Hematopoietic multipotent progenitor cell treated with erythropoietin and hydrocortisone succinate and interleukin-3 and kit ligand, for 4 days (in vitro differentiated cells): Measurements from ENCODE around the gene ARHGAP10.

ENCODE experiments used
- DNase-seq: peaks from one replicate; pipeline ENCODE4 v3.0.0-alpha.2; 2015

Gene ARHGAP10

DNA sequence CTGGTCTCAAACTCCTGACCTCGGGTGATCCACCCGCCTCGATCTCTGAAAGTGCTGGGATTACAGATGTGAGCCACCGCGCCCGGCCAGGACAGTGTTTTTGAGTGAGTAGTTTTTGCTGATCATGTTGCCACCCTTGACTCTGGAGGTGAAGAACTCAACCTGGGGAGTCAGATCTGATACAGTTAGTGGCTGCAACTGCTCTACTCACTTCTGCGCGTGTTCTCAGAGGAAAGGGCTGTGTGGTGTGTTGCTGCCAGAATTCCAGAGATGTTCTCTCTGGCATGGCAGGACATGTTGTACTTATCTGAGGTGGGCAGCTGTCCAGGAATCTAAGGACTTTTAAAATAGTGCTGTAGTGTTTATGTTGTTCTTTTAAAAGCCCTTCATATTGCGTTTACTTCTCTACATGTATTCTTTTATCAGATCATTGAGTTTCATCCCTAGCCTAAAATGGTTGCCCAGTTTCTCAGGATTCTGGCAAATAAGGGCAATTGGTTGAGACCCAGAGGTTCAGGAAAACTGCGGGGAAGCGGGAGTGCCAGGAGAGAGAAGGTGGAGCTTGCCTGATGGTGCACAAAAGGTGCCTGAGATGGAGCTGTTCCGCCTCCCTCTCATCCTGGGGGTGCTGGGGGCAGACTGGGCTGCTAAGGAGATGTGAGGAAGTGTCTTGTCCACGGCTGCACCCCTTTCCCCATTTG lies 97.7 kb downstream of the ARHGAP10 start:
- DNase-seq, result no peak

DNA sequence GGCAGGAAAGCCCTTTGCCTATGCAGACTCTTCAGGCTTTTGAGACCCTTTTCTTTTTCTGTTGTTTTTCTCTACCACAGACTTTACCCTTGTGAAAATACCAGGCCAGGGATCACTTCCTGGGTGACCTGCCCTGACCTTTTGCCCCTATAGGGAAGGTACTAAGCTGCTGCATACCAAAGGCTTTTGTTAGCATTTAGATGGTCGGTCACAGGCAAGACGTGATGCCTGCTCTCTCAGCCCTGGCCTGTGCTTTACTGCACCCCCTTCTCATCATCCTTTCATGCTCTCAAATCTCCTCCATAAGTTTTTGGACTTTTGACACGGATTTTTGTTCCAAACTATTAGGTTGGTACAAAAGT lies 98.2 kb downstream of the ARHGAP10 start:
- DNase-seq, result no peak

DNA sequence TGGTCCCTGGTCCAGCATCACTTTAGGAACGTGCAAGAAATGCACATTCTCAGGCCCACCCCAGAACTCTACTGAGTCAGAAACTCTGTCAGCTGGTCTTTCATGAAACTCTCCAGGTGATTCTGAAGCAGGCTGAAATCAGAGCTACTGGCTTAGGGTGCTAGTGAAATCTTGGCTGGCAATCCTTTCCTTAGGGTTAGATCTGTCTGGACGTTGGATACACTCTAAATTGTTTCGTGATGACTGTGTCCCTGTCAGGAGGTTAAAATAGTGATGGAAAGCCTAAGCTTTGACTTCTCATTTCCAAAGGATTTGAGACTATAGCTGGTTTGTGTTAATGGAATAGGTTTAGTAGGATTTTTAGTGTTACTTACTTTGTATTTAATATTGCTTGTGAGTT lies 99.1 kb downstream of the ARHGAP10 start:
- no peak for DNase-seq

GRCh38 chr4:147831551-147832171 lies 99.8 kb downstream of the ARHGAP10 start:
- peak; percentile 40 for DNase-seq

GRCh38 chr4:147833254-147833653 lies 101.4 kb downstream of the ARHGAP10 start:
- no peak for DNase-seq

GRCh38 chr4:147833741-147834140 lies 101.9 kb downstream of the ARHGAP10 start:
- no peak for DNase-seq

- no peak for DNase-seq
Observed at GRCh38 chr4:147834480-147834879, 102.6 kb downstream of the ARHGAP10 start.

DNA sequence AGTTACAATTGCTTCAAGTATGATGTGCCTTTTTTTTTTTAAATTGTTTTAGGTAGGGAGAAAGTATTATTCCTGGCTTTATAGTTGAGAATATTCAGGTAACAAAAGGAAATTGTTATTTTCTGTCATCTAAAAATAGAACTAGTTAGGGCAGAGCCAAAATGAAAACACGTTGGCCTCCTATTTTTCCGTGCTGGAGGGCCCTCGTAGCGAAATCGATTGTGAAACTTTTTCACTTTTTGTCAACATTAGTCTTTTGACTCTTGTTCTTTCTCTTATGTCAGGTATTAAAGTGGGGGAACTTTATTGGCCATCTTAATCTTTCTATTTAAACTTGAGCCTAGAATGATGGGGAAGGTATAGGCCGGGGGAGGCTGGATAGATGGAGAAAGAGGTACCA lies 104.9 kb downstream of the ARHGAP10 start:
- DNase-seq, result no peak

DNA sequence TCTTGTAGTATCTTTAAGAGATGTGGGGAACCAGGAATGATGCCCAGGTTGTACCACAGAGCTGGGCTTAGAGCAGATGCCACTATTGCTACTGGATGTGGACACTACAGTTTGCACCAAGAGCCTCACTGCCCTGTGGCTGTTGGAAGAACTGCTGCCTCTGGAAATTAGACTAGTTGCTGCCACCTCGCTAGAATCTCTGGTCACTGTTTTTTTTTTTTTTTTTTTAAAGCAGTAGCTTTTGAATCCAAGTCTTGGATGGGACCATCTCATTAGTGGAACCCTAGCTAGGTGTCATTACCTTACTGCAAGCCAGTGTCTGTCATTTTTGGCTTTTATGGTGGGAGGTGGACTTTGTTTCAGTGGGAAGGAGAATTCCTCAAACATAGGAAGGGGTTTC lies 105.5 kb downstream of the ARHGAP10 start:
- DNase-seq, result peak; percentile 22

DNA sequence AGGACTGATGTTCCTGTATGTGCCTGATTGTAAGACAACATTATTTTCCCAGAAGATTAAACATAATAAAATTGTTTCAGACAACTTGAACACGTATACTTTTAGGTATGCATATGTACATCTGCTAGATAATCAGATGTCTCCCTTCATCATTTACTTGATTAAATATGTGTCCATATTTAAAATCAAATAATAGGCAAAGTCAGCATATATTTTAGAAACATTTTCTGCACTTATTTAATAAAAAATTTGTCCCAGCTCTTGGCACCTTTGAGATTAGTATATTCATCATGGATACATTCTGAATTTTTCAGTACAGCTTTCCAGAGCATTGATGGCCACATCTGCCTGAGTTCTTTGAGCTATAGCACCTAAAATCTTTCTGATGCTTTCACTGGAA lies 106.0 kb downstream of the ARHGAP10 start:
- DNase-seq, result no peak

GRCh38 chr4:147839200-147839599 lies 107.3 kb downstream of the ARHGAP10 start:
- no peak for DNase-seq

- DNase-seq, result no peak
Observed at GRCh38 chr4:147839663-147840062, 107.8 kb downstream of the ARHGAP10 start.

DNA sequence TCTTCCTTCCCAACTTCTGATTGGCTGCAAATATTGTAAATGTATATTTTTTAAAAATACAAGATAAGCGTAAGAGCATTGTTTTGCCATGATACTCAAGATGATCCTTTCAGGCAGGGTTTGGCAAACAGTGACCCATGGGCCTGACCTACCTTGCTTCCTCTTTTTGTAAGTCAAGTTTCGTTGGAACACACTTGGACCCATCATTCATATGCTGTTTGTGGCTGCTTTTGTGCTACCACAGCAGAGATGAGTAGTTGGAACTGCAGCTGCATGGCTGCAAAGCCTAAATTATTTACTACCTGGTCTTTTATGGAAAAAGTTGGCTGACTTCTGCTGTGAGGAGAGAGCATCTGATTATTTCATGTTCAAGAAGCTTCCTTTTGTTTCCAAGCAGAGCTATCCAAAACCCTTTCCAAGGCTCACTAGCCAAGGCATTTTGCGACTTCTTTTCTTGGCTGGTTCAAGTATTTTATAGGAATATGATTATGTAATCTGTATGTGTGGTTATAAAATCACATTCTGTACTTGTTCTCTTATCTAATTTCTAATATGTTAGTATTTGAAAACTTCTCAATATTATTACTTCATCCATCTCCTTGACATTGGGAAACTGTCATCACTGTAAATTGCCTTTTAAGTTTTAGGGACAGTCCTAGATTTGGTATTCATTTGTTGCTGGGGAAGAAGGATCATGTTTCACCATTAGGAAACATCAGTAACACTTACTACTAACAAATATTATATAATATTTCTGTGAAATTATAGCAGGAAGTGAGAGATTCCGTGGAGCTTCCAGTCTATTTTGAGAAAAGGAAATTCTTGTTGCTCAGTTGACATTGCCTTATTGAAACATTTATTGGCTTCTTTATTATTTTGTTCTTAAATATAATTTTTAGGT lies 109.2 kb downstream of the ARHGAP10 start:
- peak; percentile 41 for DNase-seq

DNA sequence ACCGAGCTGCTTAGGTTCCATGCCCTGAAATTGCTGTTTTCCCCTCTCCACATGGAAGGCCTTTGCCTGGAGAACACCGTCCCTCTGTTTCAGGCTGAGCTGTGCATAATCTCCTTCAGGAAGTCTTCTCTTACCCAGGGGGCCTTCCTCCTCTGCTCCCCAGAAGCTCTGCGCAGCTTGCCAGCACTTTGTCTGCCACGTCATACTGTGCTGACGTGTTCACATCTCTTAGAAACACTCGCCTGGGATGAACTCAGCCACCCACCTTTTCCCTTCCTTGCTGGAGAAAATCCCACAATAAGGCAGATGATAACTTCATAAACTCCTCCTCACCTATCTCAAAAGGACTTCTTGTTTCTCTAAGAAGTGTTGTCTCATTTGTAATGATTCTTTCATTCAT lies 110.7 kb downstream of the ARHGAP10 start:
- DNase-seq, result no peak

DNA sequence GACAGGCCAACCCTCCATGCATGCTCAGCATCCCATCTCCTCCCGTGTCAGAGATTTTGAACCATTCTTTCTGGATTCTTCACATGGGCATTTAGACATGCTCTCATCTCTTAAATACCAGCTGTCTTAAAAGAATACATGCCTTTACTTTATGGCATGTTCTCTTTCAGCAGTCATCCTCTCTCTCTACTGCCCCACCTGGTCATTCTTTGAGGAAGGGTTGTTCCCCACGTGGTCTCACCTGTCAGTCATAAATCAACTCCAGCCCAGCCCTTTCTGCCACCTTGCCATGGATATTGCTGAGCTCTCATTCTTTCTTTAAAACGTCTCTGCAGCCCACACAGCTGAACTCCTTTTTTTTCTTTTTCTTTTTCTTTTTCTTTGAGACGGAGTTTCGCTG lies 111.3 kb downstream of the ARHGAP10 start:
- DNase-seq, result peak; percentile 50

- no peak for DNase-seq
Observed at GRCh38 chr4:147844781-147845180, 112.9 kb downstream of the ARHGAP10 start.

- no peak for DNase-seq
Observed at GRCh38 chr4:147846318-147847155, 114.6 kb downstream of the ARHGAP10 start.

GRCh38 chr4:147847751-147848590 lies 116.1 kb downstream of the ARHGAP10 start:
- no peak for DNase-seq

DNA sequence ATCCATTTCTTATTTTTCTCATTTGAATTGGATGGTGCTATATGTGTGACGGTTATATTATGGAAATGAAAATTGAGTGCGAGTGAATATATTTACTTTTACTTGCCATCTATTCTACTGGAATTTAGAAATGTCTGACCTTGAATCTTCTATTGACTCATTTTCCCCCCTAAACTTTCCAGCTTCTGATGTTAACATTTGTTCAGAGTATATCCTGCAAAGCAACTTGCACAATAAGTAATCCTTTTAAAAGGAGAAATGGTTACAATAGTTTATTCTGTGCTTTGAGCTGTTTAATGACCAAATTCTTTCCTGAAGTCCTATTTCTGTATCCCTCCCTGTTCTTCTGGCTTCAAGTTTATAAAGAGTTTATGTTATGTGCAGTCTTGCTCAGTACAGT lies 116.7 kb downstream of the ARHGAP10 start:
- no peak for DNase-seq

GRCh38 chr4:147851135-147851534 lies 119.2 kb downstream of the ARHGAP10 start:
- DNase-seq, result no peak

DNA sequence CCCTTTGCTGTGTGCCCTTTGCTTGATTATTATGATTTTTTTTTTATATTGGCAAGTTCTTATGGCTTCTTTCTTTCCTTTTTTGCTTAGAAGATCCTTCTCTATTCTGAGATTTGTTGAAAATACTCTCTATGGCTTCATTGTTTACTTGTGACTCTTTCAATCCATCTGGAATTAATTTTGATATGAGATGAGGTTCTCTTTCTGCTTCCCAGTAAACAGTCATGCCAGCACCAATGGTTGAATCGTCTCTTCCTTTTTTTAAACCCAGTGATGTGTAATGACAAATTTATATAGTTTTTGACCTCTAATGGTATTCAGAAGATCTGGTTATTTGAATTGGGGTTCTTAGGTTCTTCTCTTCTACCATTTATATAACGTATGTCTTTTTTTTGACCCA lies 121.8 kb downstream of the ARHGAP10 start:
- no peak for DNase-seq

DNA sequence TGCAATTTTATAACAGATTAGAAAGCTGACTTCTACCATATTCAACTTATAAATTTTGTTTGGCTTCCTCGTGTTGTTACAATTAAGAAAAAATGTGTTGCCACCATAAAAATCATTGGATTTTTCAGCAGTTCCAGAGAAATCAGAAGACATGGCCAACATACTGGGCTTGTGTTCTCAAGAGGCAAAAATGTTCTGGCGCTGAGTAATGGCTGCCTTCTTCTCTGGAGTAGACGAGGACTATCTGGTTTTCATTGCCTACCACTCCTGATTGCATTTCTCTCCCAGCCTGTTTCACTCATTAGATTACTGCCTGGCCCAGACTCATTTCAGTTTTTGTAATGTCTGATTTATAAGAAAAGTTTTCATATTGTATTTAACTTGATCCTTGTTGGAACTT lies 122.3 kb downstream of the ARHGAP10 start:
- no peak for DNase-seq
